Right renal cortex interstitium (tissue), 3 donors: Measurements from ENCODE around the gene PFKL. TPM values are rescaled to one million over a fixed set of nuclear protein-coding genes. Genes with fewer than 3 reads are reported as not detected.

Source experiments
- DNase-seq, 3 donors: peaks; one replicate each; pipeline ENCODE4 v3.0.0-alpha.2; 2013; ENCODE audit warnings: low read depth in 3 of 3, low spot score in 2 of 3
- polyA plus RNA-seq, 3 donors: library from polyadenylated mRNA; unstranded; fragments of 120-200 nt; gene quantifications; one replicate each; pipeline ENCODE4 v1.2.1, GENCODE V29; 2013; ENCODE audit not compliant: insufficient read length in 3 of 3

PFKL gene
- polyA plus RNA-seq, 3 donors: 96.8 to 128 (median 105) TPM

DNA sequence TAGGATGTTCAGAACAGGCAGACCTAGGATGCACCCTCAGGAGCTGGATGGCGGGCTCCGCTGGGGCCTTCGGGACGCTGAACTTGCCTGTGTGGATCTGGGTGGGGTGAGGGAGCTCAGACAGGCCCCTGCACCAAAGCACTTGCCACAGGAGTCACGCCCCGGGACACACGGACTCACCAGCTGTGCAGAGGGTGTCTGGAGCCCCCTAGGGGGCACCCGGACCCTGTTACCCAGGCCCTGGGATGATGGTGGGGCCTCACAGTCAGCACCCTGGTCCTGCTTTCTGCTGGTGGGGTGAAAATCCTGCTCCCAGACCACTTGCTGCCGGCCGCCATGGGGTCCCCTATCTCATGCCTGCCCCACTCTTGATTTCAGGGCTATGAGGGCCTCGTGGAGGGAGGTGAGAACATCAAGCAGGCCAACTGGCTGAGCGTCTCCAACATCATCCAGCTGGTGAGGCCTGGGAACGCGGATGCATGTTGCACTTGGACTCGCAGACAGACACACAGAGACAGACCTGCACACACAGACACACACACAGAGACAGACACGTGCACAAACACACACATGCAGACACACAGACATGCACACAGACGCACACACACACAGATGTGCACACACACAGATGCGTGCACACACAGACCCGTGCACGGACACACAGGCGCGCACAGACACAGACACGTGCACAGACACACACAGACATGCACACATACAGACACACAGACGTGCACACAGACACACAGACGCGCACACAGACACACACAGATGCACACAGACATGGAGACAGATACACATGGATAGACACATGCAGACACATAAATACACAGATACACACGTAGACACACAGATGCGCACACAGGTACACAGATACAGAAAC lies 11.0 kb downstream of the PFKL start:
- DNase-seq: no peak

DNA sequence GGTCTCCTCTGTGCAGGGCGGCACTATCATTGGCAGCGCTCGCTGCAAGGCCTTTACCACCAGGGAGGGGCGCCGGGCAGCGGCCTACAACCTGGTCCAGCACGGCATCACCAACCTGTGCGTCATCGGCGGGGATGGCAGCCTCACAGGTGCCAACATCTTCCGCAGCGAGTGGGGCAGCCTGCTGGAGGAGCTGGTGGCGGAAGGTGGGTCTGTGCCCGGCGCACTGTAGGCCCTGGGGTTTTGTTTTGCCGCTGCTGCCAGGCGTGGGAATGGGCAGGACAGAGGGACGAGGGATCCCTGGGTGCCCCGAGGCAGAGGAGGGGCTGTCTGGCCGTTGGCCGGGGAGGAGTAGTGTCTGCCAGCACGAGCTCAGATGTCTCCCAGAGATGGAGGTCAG lies 12.2 kb downstream of the PFKL start:
- no peak for DNase-seq

DNA sequence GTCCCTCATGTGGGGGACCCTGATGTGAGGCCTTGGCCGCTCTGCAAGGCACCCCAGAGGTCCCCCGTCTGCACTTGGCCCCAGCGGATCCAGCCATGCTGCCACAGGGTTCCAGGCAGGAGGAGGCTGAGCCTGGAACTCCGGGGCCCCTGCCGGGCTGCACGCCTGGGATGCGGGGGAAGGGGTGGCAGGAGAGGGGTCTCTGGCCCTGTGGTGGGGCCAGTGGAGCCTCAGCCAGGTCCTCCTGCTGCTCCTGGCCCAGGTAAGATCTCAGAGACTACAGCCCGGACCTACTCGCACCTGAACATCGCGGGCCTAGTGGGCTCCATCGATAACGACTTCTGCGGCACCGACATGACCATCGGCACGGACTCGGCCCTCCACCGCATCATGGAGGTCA lies 12.9 kb downstream of the PFKL start:
- no peak for DNase-seq

DNA sequence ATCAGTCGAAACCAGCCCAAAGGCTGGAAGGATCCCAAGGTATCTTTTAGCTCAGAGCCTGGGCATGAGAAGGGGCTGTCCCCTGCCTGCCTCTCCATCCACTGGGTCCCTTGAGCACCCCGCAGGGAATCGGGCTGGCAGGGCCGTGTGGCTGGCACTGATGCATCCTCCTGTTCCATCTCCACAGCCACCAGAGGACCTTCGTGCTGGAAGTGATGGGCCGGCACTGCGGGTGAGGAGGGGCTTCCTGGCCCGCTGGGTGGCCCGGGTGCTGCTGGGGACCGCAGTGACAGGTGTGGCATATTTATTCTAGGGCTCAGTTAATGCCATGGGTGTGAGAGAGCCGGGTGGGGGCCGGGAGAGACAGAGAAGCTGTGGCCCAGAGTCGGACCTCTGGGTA lies 13.6 kb downstream of the PFKL start:
- no peak for DNase-seq

DNA sequence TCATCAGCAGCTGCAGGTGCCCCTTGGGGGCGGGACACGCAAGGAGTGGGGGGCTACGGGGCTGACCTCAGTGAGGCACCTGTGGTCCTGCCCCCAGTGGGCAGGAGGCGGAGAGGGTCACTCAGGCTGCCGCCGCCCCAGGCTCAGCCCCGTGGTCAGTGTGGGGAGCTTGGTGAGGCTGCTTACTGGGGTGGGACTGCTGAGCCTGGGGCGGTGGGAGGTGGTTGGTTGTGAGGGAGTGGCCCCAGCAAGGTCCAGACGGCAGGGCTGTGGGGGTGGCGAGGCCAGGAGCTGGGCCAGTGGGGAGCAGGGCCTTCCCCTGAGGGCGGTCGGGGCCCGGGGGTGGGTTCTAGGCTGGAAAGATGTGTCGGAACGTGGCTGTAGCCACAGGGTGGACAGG lies 14.3 kb downstream of the PFKL start:
- no peak for DNase-seq

DNA sequence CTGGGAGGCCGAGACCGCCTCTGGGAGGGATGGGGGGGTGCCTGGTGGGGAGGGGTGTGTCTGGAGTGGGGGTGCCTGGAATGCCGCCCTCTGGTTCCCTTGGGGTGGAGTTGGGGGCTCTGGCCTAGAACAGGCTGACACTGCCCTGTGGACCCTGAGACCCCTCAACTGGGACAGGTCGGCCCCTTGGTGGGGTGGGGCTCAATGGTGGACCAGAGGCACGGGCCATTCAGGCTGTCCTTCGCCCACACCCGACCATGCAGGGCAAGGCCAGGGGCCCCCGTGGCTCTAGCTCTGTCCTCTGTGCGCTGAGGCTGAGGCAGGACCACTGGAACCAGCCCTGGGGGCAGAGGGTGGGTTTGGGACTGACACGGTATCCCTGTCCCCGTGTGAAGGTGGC lies 14.7 kb downstream of the PFKL start:
- no peak for DNase-seq

DNA sequence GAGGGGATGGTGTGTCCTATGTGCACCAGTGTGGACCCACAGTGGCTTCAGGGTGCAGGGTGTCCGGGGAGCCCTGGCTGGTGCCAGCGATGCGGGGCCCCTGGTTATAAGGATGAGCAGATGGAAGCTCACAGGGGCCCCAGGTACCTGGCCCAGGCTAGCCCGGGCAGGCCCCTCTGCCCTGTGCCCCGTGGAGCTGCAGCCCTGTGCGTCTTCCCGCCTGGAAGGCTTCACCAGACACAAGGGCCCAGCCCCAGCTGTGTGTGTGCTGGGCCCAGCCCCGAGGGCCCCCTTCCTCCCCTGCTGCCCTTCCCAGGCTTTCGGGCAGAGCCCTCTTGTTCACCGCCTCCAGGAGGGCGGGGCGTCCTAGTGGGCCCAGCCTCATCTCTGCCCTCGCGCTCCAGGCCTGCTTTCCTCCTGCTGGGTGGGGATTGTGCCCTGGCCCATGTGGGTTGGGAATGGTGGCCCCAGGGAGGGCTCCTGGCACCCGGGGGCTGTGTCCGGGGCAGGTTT lies 15.9 kb downstream of the PFKL start:
- no peak for DNase-seq

DNA sequence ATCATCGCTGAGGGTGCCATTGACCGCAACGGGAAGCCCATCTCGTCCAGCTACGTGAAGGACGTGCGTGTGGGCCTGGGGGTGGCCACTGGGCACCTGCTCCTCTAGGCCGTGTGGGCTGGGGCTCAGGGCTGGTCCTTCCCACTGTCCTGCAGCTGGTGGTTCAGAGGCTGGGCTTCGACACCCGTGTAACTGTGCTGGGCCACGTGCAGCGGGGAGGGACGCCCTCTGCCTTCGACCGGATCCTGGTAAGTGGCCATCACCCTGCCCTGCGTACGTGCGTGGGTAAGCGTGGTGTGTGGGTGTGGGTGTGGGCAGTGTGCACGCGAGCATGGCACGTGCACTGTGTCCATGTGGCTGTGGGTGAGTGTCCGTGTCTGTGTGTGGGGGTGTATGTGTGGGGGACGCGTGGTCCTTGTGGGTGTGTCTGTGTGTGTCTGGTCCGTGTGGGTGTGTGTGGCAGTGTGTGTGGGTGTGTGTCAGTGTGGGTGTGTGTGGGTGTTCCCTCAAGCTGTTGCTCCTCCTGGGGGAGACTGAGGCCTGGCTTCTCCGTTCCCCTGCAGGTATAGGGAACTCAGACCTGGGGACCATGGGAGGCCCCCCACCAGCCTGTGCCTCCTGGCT lies 16.5 kb downstream of the PFKL start:
- no peak for DNase-seq

DNA sequence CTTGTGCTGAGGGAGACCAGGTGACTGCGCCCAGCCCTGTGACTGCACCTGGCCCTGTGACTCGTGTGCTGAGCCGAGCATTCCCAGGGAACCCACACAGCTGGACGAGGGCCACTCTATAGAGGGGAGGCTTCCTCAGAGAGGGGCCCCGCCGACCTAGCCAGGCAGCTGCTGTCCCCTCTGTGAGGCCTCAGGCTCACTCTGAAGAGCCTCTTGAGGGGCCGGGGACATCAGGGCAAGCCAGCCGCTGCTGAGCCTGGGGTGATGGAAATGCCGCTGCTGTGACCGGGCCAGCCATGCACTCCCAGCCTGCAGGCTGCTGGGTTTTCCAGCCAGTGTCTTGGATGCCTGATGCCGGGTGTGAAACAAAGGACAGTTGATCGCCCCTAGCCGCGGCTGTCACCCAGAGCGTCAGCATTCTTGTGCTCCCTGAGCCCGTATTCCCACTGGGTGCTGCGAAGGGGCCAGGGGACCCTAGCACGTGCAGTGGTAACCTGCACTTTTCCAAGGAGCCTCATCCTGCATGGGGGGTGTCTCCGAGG lies 17.5 kb downstream of the PFKL start:
- DNase-seq: no peak

DNA sequence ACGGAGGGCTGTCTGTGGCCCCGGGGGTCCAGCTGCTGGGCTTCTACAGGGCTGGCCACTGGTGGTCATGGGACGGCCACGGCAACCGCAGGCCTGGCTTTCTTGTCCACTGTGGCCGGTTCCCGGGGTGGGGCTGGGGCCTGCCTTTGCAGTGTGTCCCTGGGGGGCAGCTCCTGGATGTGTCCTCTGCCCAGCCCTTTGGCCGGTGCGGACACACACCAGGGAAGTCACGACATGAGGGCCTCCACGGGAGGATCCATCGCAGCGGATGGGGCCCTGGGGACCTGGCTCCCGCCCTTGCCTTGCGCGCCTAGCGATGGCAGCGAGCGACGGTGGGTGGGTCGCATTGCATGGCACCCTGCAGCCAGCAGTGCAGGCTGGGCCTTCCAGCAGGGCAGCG lies 18.0 kb downstream of the PFKL start:
- no peak for DNase-seq

DNA sequence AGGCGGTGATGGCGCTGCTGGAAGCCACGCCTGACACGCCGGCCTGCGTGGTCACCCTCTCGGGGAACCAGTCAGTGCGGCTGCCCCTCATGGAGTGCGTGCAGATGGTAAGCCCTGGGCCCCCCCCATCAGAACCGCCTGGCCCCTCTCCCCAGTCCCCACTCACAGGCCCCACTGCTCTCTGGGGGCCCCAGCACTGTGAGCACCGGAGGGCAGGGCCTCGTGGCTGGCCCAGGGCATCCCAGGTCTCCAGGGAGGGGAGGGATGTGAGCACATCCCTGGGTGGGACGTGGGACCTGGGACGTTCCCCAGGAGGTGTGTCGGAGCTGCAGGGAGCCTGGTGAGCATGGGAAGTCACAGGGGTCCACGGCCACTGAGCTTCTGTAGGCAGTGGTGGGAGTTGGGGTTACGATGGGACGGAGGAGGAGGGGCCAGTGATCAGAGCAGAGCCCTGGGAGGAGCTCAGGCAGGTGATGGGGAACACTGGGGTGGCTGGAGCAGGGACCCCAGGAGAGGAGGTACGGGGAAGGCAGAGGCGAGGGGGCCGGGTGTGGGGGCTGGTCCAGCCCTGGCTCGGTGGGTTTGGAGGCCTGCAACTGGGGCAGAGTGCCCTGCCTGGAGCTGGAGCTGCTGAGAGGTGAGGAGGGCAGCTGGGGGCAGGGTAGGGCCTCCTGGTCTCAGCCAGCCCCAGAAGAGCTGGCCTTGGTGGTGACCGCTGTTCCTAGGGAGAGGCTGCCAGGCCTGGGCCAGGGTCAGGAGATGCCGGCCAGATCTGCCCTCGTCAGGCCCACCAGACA lies 18.8 kb downstream of the PFKL start:
- DNase-seq: no peak

DNA sequence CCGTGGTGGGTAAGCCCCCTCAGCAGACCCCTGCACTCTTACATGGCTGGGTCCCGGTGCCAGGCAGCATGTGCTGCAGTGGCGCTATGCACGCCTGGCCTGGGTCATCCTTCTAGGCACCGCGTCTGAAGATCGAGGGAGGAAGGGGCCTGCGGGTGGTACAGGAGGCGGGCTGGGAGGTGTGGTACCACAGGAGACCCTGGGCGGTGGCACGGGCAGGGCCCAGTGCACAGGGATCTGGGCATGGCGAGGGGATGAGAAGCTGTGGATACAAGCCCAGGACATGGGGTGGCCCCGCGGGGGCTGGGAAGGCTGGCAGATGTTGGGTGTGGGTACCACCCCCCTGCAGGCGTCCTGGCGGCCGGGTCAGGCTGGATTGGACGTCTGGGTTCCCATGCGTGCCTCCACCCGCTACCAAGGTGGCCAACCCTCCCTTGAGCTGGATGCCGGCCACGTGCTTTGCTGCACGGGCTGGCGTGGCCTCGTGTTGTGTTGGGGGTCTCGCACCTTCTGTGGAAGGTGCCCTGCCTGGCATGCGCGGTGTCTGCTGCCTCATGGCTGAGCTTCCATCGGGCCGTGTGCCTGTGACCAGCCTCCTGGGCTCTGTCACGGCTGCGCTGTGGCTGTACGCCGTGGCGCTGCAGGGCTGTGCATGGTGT lies 19.7 kb downstream of the PFKL start:
- DNase-seq: no peak

DNA sequence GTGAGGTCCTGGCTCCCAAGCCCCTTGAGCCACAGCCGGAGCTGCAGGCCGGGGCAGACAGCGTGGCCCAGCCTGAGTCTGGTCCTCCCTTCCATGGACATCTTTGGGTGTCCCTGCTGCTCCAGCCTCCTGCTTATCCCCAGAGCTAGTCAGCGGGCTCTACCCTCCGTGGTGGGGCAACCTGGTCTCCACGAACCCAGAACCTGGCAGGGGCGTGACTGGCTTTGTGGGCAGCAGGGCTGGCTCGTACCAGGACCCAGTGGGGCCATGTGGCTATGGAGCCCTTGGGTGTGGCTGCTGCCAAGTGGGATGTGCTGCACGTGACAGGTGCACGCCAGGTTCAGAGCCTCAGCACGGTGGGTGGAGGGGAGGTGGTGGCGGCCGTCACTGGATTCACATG lies 21.0 kb downstream of the PFKL start:
- no peak for DNase-seq

DNA sequence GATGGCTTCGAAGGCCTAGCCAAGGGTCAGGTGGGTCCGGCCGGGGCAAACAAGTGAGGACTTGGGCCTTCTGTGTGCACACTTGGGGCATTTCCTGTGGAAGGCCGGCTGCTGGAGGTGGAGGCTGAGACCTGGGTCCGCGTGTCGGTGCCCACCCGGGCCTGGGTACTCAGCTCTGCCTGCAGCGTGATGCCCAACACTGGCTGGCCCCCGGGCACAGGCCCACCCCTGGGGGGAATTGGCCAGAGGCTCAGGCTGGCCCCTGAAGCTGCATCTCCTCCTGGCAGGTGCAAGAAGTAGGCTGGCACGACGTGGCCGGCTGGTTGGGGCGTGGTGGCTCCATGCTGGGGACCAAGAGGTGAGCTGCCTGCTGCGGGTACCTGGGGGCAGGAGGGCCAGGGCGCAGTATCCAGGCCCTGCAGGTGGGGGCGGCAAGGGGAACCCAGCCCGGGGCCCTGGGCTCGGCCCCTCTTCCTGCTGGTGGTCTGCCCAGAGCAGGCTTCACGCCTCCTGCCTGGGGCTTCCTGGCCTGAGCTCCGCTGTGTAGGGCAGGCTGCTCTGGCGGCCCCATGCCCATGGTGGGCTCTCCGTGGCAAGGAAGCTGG lies 22.1 kb downstream of the PFKL start:
- no peak for DNase-seq

DNA sequence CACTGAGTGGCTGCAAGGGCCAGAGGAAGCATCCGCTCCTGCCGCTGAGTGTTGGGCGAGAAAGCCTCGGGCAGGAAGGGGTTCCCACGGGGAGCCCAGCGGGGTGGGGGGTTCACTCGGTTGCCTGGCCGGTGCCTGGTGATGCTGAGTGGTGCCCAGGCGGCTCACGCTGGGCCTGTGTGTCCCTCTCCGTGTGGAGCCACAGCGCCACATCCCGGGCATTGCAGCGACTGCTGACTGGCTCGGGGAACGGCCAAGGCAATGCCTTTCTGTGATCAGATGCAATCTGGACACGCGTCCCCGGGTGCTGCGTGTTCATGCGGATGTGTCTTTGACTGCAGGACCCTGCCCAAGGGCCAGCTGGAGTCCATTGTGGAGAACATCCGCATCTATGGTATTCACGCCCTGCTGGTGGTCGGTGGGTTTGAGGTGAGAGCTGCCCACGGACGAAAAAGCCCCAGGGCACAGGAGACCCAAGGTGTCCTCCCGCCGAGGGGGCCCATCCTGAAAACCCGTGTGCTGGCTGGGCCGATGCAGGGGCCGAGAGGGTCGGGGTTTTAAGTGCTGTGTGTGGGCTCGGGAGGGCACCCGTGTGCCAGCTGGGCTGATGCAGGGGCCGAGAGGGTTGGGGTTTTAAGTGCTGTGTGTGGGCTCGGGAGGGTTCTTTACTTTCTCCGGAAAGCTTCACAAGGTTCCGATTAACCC lies 22.9 kb downstream of the PFKL start:
- no peak for DNase-seq

DNA sequence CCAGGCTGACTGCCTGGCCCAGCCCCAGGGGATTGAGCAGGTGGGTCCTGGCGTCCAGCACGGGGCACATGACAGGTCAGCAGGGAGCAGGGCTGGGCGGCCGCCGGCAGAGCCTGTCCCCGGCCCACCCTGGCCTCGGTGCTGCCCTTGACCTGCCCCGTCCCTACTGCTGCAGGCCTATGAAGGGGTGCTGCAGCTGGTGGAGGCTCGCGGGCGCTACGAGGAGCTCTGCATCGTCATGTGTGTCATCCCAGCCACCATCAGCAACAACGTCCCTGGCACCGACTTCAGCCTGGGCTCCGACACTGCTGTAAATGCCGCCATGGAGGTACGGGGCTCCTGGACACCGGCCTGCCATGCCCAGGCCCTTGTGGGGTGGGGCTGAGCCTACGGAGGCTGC lies 23.7 kb downstream of the PFKL start:
- no peak for DNase-seq

DNA sequence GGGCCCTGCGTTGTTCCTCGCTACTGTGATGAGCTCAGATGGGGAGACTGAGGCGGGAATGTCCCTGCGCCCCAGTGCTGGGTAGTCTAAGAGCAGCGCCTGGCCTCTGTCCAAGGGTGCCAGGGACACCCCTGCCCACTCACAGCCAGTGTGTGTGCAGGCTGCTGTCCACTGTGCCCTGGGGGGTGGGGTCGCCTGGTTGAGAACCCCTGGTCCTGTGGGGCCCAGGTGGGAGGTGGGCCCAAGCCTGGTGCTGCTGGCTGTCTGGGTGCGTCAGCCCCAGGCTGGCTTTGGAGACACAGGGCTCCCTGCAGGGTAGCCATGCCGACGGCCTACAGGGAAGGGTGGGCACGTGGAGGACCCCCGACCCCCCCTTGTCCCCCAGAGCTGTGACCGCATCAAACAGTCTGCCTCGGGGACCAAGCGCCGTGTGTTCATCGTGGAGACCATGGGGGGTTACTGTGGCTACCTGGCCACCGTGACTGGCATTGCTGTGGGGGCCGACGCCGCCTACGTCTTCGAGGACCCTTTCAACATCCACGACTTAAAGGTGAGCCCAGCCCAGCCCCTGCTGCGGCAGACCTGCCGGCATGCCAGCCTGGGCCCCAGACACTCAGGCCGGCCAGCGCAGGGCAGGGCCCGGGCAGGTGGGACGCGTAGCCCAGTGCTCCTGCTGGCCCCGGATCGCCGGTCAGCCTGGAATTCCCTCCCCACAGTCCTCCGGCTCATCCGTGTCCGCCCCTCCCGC lies 24.4 kb downstream of the PFKL start:
- no peak for DNase-seq

DNA sequence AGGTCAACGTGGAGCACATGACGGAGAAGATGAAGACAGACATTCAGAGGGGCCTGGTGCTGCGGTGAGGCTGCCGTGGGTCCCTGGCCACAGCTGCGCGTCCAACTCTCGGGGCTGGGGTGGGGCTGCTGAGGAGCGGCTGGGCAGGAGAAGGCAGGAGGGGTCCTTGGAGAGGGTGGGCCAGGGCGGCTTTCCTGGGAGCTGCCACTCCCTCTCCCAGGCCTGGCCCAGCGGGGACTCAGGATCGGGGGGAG lies 24.9 kb downstream of the PFKL start:
- no peak for DNase-seq
